K562 (cell line): ENCODE results near the gene PBX1. TPM values are rescaled to one million over a fixed set of nuclear protein-coding genes. Genes with fewer than 3 reads are reported as not detected.

ENCODE experiments used
- CAMTA2 ChIP-seq: fragments of 250-450 bp; sonication (Bioruptor Pico); conservative IDR thresholded peaks from 2 replicates; pipeline ENCODE4 v1.5.1; 2022
- E2F3 ChIP-seq: fragments of 250-450 bp; sonication (Bioruptor Pico); IDR thresholded peaks from 2 replicates; pipeline ENCODE4 v1.4.0; 2020; ENCODE audit warnings: mild to moderate bottlenecking
- E2F5 ChIP-seq: sonication (generic); formaldehyde crosslinking; IDR thresholded peaks from 2 replicates; pipeline ENCODE4 v1.8.0; 2022; ENCODE audit warnings: mild to moderate bottlenecking, missing genetic modification reagents
- PRPF4 ChIP-seq: fragments of 200-400 bp; formaldehyde crosslinking; IDR thresholded peaks from one replicate; pipeline ENCODE4 v1.6.1; 2017; ENCODE audit warnings: low read length, low read depth, mild to moderate bottlenecking; ENCODE audit not compliant: insufficient read depth, poor library complexity, severe bottlenecking
- SMAD3 ChIP-seq: fragments of 450-650 bp; formaldehyde crosslinking; conservative IDR thresholded peaks from 2 replicates; pipeline ENCODE4 v1.4.0; 2020; ENCODE audit warnings: mild to moderate bottlenecking
- ZNF24 ChIP-seq: fragments of 450-650 bp; IDR thresholded peaks from 2 replicates; pipeline ENCODE4 v1.6.1; 2016
- polyA plus RNA-seq, 8 experiments: library from polyadenylated mRNA; depleted of rRNA in 4 of 8; stranded (reverse) in 5 of 8; unstranded in 3 of 8; fragments of >200 nt; fragmentation: Nextera tagmentation in 2 of 8; fragmentation: Illumina TruSeq in 1 of 8; extraction: Ambion mirVana in 2 of 8; extraction: Trizol in 1 of 8; gene quantifications; 2 replicates each; pipeline versions ENCODE4 v1.2.1 to v1.2.3, GENCODE V29; 2011 to 2014; ENCODE audit warnings: inconsistent platforms in 1 of 8, missing spikeins in 1 of 8
- total RNA-seq, 7 experiments: library from RNA; depleted of rRNA in 6 of 7; stranded (reverse); fragments of >200 nt in 6 of 7; fragmentation: Illumina TruSeq in 2 of 7; extraction: Trizol in 2 of 7; gene quantifications; 2 replicates each; pipeline versions ENCODE4 v1.2.1 to v1.2.3, GENCODE V29; 2011 to 2021; ENCODE audit warnings: low replicate concordance in 1 of 7
- TF ChIP-seq, protein P1 (sequence below): fragments of 450-650 bp; IDR thresholded peaks from 2 replicates; pipeline ENCODE4 v1.6.1; 2018; ENCODE audit not compliant: partially characterized antibody
- TF ChIP-seq, protein P2 (sequence below), 2 experiments: fragments of 450-650 bp; formaldehyde crosslinking in 1 of 2; IDR thresholded peaks; 2 replicates each; pipeline versions ENCODE4 v1.4.0 to v1.6.1; 2014 to 2020; ENCODE audit warnings: mild to moderate bottlenecking in 2 of 2, borderline replicate concordance in 1 of 2, low read depth in 1 of 2
- TF ChIP-seq, protein P3 (sequence below): sonication (generic); formaldehyde crosslinking; IDR thresholded peaks from 2 replicates; pipeline ENCODE4 v1.8.1; 2023; ENCODE audit warnings: mild to moderate bottlenecking, missing genetic modification reagents

The PBX1 gene
- total and polyA plus RNA-seq, 9 of the 15 experiments (the other 6 are each of a cell fraction or from before 2014, with no cell fraction given), result 0.03 to 0.62 (median 0.17) TPM

DNA sequence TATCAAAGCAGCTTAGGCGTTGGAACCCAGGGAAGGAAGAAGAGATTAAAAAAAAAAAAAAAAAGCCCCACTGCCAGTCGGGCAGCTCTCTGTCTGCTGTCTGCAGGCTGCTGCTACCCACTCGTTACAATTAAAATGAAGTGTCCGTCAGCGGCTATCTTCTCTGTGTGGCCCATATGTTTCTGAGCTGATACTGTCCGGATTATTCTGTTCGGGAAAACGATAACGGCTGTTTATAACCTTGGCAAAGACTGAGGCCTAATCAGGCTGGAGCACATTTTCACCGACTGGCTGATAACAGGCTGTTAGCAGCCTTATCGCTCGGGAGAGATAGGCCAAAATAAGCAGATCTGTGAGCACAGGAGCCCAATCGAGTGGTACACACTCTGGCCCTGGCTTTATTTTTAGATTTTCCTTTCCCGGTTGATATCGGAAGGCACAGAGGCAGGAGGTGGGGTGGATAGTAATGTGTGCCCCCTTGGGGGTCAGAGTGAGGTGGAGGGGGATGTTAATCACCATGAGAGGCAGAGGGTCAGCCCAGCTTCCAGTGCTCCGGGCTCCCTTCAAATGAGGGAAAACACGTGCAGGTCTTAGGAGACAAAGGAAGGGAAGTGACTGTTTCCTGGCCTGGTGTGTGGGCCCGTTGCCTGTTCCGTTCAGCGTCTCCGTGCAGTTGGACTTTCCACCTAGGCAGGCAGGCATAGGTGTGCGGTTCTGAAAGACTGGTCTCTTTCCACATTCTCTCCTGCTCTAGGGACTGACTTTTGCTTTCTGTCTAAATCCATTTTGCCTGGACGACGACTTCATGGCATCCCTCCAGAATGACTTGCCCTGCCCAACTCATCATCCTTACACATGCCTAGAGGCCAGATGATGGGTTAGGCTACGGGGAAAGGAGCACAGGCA, 153.4 kb downstream of the PBX1 start (continued):
- TF ChIP-seq, protein P1, sequence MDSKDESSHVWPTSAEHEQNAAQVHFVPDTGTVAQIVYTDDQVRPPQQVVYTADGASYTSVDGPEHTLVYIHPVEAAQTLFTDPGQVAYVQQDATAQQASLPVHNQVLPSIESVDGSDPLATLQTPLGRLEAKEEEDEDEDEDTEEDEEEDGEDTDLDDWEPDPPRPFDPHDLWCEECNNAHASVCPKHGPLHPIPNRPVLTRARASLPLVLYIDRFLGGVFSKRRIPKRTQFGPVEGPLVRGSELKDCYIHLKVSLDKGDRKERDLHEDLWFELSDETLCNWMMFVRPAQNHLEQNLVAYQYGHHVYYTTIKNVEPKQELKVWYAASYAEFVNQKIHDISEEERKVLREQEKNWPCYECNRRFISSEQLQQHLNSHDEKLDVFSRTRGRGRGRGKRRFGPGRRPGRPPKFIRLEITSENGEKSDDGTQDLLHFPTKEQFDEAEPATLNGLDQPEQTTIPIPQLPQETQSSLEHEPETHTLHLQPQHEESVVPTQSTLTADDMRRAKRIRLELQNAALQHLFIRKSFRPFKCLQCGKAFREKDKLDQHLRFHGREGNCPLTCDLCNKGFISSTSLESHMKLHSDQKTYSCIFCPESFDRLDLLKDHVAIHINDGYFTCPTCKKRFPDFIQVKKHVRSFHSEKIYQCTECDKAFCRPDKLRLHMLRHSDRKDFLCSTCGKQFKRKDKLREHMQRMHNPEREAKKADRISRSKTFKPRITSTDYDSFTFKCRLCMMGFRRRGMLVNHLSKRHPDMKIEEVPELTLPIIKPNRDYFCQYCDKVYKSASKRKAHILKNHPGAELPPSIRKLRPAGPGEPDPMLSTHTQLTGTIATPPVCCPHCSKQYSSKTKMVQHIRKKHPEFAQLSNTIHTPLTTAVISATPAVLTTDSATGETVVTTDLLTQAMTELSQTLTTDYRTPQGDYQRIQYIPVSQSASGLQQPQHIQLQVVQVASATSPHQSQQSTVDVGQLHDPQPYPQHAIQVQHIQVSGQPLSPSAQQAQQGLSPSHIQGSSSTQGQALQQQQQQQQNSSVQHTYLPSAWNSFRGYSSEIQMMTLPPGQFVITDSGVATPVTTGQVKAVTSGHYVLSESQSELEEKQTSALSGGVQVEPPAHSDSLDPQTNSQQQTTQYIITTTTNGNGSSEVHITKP, result no peak
- TF ChIP-seq, protein P2, sequence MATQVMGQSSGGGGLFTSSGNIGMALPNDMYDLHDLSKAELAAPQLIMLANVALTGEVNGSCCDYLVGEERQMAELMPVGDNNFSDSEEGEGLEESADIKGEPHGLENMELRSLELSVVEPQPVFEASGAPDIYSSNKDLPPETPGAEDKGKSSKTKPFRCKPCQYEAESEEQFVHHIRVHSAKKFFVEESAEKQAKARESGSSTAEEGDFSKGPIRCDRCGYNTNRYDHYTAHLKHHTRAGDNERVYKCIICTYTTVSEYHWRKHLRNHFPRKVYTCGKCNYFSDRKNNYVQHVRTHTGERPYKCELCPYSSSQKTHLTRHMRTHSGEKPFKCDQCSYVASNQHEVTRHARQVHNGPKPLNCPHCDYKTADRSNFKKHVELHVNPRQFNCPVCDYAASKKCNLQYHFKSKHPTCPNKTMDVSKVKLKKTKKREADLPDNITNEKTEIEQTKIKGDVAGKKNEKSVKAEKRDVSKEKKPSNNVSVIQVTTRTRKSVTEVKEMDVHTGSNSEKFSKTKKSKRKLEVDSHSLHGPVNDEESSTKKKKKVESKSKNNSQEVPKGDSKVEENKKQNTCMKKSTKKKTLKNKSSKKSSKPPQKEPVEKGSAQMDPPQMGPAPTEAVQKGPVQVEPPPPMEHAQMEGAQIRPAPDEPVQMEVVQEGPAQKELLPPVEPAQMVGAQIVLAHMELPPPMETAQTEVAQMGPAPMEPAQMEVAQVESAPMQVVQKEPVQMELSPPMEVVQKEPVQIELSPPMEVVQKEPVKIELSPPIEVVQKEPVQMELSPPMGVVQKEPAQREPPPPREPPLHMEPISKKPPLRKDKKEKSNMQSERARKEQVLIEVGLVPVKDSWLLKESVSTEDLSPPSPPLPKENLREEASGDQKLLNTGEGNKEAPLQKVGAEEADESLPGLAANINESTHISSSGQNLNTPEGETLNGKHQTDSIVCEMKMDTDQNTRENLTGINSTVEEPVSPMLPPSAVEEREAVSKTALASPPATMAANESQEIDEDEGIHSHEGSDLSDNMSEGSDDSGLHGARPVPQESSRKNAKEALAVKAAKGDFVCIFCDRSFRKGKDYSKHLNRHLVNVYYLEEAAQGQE (IDR thresholded peaks at IDR 0.05; ENCODE audit: borderline replicate concordance), result no peak
- TF ChIP-seq, protein P2 (CRISPR knock-in tag; IDR thresholded peaks at IDR 0.05; ENCODE audit: low read depth), result no peak
- no peak for TF ChIP-seq E2F3
- no peak for TF ChIP-seq PRPF4
- peak; percentile 34; the same call in 1 of the 2 replicates for TF ChIP-seq ZNF24
- TF ChIP-seq, protein P3, sequence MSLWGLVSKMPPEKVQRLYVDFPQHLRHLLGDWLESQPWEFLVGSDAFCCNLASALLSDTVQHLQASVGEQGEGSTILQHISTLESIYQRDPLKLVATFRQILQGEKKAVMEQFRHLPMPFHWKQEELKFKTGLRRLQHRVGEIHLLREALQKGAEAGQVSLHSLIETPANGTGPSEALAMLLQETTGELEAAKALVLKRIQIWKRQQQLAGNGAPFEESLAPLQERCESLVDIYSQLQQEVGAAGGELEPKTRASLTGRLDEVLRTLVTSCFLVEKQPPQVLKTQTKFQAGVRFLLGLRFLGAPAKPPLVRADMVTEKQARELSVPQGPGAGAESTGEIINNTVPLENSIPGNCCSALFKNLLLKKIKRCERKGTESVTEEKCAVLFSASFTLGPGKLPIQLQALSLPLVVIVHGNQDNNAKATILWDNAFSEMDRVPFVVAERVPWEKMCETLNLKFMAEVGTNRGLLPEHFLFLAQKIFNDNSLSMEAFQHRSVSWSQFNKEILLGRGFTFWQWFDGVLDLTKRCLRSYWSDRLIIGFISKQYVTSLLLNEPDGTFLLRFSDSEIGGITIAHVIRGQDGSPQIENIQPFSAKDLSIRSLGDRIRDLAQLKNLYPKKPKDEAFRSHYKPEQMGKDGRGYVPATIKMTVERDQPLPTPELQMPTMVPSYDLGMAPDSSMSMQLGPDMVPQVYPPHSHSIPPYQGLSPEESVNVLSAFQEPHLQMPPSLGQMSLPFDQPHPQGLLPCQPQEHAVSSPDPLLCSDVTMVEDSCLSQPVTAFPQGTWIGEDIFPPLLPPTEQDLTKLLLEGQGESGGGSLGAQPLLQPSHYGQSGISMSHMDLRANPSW (CRISPR knock-in tag), result no peak
- TF ChIP-seq E2F5 (CRISPR knock-in tag), result no peak
- TF ChIP-seq SMAD3 (CRISPR knock-in tag), result peak; percentile 96
- no peak for TF ChIP-seq CAMTA2
